Measurements from ENCODE around the gene TTC16. TPM values are rescaled to one million over a fixed set of nuclear protein-coding genes. Genes with fewer than 3 reads are reported as not detected.
A peak's percentile ranks its signal among the peaks of the same experiment; 100 is the strongest.

TTC16 gene
- total RNA-seq, 1 donor from 2014 or later = not detected

DNA sequence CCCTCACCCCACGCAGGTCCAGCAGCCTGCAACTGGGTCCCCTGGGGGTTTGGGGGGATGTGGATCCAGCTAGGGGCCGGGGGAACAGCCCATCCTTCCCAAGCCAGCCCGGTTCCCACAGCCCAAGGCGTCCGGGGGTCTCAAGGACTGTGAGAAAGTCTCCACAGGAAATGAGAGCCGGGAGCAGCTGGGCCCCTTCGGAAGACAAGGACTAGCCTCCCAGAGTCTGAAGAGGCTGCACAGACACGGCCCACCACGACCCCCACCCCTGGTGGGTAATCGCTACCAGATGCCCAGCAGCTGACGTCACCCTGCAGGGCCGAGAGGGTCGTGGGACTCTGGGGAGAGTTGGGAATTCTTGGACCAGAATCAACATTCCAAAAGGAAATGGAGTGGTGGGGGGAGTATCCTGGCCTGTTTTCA is 52.0 kb downstream of the TTC16 start:
- Mint-ChIP-seq H3K9me3 (ENCODE audit: unreplicated experiment) (no peaks in the 10 kb centered on the region), H3K36me3 (ENCODE audit: unreplicated experiment) (peaks cover 14% of the 10 kb centered on the region), H3K4me1 (ENCODE audit: unreplicated experiment) (peaks cover 75% of the 10 kb centered on the region), H3K27me3 (ENCODE audit: unreplicated experiment) (no peaks in the 10 kb centered on the region), H3K4me3 (ENCODE audit: unreplicated experiment) (peak overlapping the region; percentile 94), H3K27ac (ENCODE audit: unreplicated experiment) (peak overlapping the region; percentile 98)
- peak; percentile 90 for DNase-seq (ENCODE audit: extremely low spot score, unreplicated experiment)
- TF ChIP-seq, protein P1, sequence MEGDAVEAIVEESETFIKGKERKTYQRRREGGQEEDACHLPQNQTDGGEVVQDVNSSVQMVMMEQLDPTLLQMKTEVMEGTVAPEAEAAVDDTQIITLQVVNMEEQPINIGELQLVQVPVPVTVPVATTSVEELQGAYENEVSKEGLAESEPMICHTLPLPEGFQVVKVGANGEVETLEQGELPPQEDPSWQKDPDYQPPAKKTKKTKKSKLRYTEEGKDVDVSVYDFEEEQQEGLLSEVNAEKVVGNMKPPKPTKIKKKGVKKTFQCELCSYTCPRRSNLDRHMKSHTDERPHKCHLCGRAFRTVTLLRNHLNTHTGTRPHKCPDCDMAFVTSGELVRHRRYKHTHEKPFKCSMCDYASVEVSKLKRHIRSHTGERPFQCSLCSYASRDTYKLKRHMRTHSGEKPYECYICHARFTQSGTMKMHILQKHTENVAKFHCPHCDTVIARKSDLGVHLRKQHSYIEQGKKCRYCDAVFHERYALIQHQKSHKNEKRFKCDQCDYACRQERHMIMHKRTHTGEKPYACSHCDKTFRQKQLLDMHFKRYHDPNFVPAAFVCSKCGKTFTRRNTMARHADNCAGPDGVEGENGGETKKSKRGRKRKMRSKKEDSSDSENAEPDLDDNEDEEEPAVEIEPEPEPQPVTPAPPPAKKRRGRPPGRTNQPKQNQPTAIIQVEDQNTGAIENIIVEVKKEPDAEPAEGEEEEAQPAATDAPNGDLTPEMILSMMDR (IDR thresholded peaks at IDR 0.05) = no peak

DNA sequence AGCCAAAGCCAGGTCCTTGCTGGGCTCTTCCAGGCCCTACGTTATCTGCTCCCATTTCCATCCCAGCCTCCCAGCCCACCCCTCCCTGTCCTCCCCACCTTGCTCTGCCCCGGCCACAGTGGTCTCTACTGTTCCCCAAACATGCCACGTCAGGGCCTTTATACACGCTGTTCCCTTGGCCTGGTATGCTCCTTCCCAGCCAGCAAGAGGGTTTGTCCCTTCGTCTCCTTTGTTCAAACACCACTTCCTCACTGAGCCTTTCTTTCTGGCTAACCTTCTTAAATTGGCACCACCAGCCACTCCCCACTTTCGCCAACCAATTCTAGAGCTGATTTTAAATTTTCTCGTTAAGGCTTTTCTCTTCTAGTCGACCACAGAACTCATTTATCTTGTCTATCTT is 52.8 kb downstream of the TTC16 start:
- TF ChIP-seq, protein P1 (IDR thresholded peaks at IDR 0.05) = no peak
- peak overlapping the region; percentile 94 for H3K4me3 Mint-ChIP-seq (ENCODE audit: unreplicated experiment)
- H3K9me3 Mint-ChIP-seq (ENCODE audit: unreplicated experiment) = no peaks in the 10 kb centered on the region
- H3K27ac Mint-ChIP-seq (ENCODE audit: unreplicated experiment) = peak overlapping the region; percentile 98
- H3K36me3 Mint-ChIP-seq (ENCODE audit: unreplicated experiment) = peaks cover 14% of the 10 kb centered on the region
- H3K27me3 Mint-ChIP-seq (ENCODE audit: unreplicated experiment) = no peaks in the 10 kb centered on the region
- peaks cover 69% of the 10 kb centered on the region for H3K4me1 Mint-ChIP-seq (ENCODE audit: unreplicated experiment)
- no peak for DNase-seq (ENCODE audit: extremely low spot score, unreplicated experiment)

DNA sequence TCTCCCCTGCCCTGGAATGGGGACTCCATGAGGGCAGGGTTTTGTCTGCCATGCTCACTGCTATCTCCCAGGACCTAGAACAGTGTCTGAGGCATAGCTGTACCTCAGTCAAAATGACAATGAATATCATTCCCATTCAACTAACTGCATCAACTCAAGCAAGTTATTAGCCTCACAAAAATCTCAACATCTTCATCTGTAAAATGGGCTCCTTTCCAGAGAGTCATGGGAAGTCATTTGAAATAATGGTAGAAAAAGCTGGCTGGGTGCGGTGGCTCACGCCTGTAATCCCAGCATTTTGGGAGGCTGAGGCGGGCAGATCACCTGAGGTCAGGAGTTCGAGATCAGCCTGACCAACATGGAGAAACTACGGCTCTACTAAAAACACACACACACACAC is 53.2 kb downstream of the TTC16 start:
- peak overlapping the region; percentile 94 for H3K4me3 Mint-ChIP-seq (ENCODE audit: unreplicated experiment)
- peaks cover 65% of the 10 kb centered on the region for H3K4me1 Mint-ChIP-seq (ENCODE audit: unreplicated experiment)
- H3K36me3 Mint-ChIP-seq (ENCODE audit: unreplicated experiment) = peaks cover 14% of the 10 kb centered on the region
- H3K27me3 Mint-ChIP-seq (ENCODE audit: unreplicated experiment) = no peaks in the 10 kb centered on the region
- TF ChIP-seq, protein P1 (IDR thresholded peaks at IDR 0.05) = no peak
- H3K9me3 Mint-ChIP-seq (ENCODE audit: unreplicated experiment) = no peaks in the 10 kb centered on the region
- H3K27ac Mint-ChIP-seq (ENCODE audit: unreplicated experiment) = peak overlapping the region; percentile 98
- DNase-seq (ENCODE audit: extremely low spot score, unreplicated experiment) = no peak

DNA sequence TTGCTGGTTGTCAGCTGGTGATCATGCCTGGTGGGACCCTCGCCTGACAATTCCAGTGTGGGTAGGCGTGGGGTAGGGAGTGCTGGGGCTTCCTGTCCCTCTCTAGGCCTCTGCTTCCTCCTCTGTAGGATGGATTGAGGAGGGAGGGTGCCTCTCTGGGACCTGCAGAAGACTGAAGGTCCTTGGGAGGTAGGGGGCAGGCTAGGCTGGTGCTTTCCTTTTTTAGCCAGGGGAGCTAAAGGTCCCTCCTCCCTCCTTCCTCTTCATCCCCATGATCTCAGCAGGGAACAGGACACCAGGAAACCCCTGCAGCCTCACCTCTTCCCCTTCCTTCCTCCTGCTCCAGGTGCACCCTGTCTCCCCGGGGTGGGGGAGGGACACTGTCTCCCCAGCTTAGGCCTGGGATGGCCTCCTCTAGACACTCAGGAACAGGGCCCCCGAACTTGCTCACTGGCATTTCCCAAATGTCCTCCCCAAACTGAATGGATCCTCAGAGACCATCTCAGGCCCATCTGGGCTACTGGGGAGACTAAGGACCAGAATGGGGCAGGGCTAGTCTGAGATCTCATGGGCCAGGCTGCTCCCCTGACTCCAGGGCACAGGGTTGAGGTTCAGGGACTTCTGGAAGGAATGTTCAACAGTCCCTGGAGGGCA is 54.2 kb downstream of the TTC16 start:
- Mint-ChIP-seq H3K27ac (ENCODE audit: unreplicated experiment) (peak overlapping the region; percentile 98), H3K27me3 (ENCODE audit: unreplicated experiment) (no peaks in the 10 kb centered on the region), H3K36me3 (ENCODE audit: unreplicated experiment) (peaks cover 12% of the 10 kb centered on the region), H3K9me3 (ENCODE audit: unreplicated experiment) (no peaks in the 10 kb centered on the region), H3K4me1 (ENCODE audit: unreplicated experiment) (peaks cover 57% of the 10 kb centered on the region), H3K4me3 (ENCODE audit: unreplicated experiment) (peak overlapping the region; percentile 94)
- DNase-seq (ENCODE audit: extremely low spot score, unreplicated experiment) = no peak
- TF ChIP-seq, protein P1 (IDR thresholded peaks at IDR 0.05) = peak; percentile 11

DNA sequence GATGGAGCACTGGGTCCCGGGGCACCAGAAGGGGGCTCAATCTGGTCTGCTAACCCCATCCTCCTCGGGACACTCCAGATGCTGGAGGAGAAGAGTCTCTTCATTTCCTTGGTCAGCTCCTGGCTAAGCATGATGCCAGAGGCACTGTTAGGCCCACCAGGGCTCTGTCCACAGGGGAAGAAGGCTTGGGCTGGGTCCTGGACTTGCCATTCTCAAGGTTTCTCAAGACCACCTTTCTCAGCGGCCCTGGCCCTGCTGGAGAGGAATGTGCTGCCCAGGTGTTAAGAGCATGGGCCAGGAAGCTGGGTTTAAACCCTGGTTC is 54.7 kb downstream of the TTC16 start:
- Mint-ChIP-seq H3K36me3 (ENCODE audit: unreplicated experiment) (peaks cover 8% of the 10 kb centered on the region), H3K9me3 (ENCODE audit: unreplicated experiment) (no peaks in the 10 kb centered on the region), H3K27me3 (ENCODE audit: unreplicated experiment) (no peaks in the 10 kb centered on the region), H3K4me1 (ENCODE audit: unreplicated experiment) (peaks cover 53% of the 10 kb centered on the region), H3K4me3 (ENCODE audit: unreplicated experiment) (peak overlapping the region; percentile 94), H3K27ac (ENCODE audit: unreplicated experiment) (peak overlapping the region; percentile 98)
- DNase-seq (ENCODE audit: extremely low spot score, unreplicated experiment) = no peak
- TF ChIP-seq, protein P1 (IDR thresholded peaks at IDR 0.05) = no peak

Measured in osteocyte (in vitro differentiated cells).